IMR-90 (cell line): ENCODE measurements around the gene CRYGN. TPM values are rescaled to one million over a fixed set of nuclear protein-coding genes. Genes with fewer than 3 reads are reported as not detected.

Experiments
- ATAC-seq: fragments of 200-7000 bp; cut with Tn5 transposase; 2 replicates; pipeline ENCODE4 v1.9.1; 2020; ENCODE audit warnings: low read depth, mild to moderate bottlenecking, moderate library complexity
- BruUV-seq: library from RNA; stranded (reverse); fragments of 400-500 nt; replicated peaks from 2 replicates; lab custom pipeline; 2021; lab: Mats Ljungman, UMichigan
- CTCF ChIA-PET: fragments of 300-600 bp; formaldehyde crosslinking; extraction: SDS; loops from one replicate; lab custom pipeline; 2021; ENCODE audit warnings: antibody characterized with exemption; lab: Yijun Ruan, JAX
- POLR2A ChIA-PET: fragments of 300-600 bp; sonication (Branson Sonifier 250); formaldehyde crosslinking; loops from one replicate; lab custom pipeline; 2022; ENCODE audit warnings: antibody characterized with exemption; ENCODE audit not compliant: unreplicated experiment; lab: Charles Lee
- DNase-seq: peaks from one replicate; pipeline ENCODE4 v3.0.0; 2013
- H2AFZ ChIP-seq: replicated peaks from 2 replicates; pipeline ENCODE3; 2013; ENCODE audit warnings: low read length, mild to moderate bottlenecking; ENCODE audit not compliant: poor library complexity
- H2AK5ac ChIP-seq: 2 replicates; pipeline ENCODE4 v1.6.1; 2013; ENCODE audit warnings: low read depth, low read length, inconsistent platforms
- H2AK9ac ChIP-seq: replicated peaks from 2 replicates; pipeline ENCODE3; 2013; ENCODE audit warnings: mild to moderate bottlenecking, low read depth, low read length, moderate library complexity; ENCODE audit not compliant: poor library complexity
- H2BK120ac ChIP-seq: 2 replicates; pipeline ENCODE4 v1.6.1; 2013; ENCODE audit warnings: low read depth, low read length, inconsistent platforms
- H2BK15ac ChIP-seq: 3 replicates; pipeline ENCODE4 v1.6.1; 2013; ENCODE audit warnings: low read depth, low read length, inconsistent platforms
- H2BK20ac ChIP-seq: 2 replicates; pipeline ENCODE4 v1.6.1; 2013; ENCODE audit warnings: low read depth, mild to moderate bottlenecking, inconsistent platforms, low read length, moderate library complexity
- H2BK5ac ChIP-seq: 2 replicates; pipeline ENCODE4 v1.6.1; 2013; ENCODE audit warnings: mild to moderate bottlenecking, low read depth, low read length, inconsistent platforms; ENCODE audit not compliant: poor library complexity, severe bottlenecking
- H3K14ac ChIP-seq: replicated peaks from 2 replicates; pipeline ENCODE4 v1.6.1; 2013; ENCODE audit warnings: low read depth, low read length, inconsistent platforms
- H3K18ac ChIP-seq: 2 replicates; pipeline ENCODE4 v1.6.1; 2013; ENCODE audit warnings: low read depth, low read length, control low read depth
- H3K23ac ChIP-seq: 2 replicates; pipeline ENCODE4 v1.6.1; 2013; ENCODE audit warnings: low read depth, low read length, inconsistent platforms
- H3K27ac ChIP-seq: 2 replicates; pipeline ENCODE4 v1.5.1; 2013; ENCODE audit warnings: mild to moderate bottlenecking, control low read depth, low read length; ENCODE audit not compliant: insufficient read depth
- H3K27me3 ChIP-seq: 2 replicates; pipeline ENCODE4 v1.6.1; 2013; ENCODE audit warnings: low read length; ENCODE audit not compliant: control insufficient read depth, insufficient read depth
- H3K36me3 ChIP-seq: 2 replicates; pipeline ENCODE4 v1.6.1; 2013; ENCODE audit warnings: low read length, mixed read lengths; ENCODE audit not compliant: control insufficient read depth, insufficient read depth
- H3K4ac ChIP-seq: 2 replicates; pipeline ENCODE4 v1.6.1; 2013; ENCODE audit warnings: low read depth, low read length, inconsistent platforms
- H3K4me1 ChIP-seq: 2 replicates; pipeline ENCODE4 v1.6.1; 2013; ENCODE audit warnings: low read length, mixed read lengths; ENCODE audit not compliant: control insufficient read depth, insufficient read depth
- H3K4me2 ChIP-seq: 2 replicates; pipeline ENCODE4 v1.6.1; 2013; ENCODE audit warnings: low read depth, mild to moderate bottlenecking, control low read depth, low read length, moderate library complexity
- H3K4me3 ChIP-seq: 2 replicates; pipeline ENCODE4 v1.5.1; 2013; ENCODE audit warnings: low read depth, mild to moderate bottlenecking, control low read depth, low read length, moderate library complexity; ENCODE audit not compliant: insufficient read depth
- H3K56ac ChIP-seq: 2 replicates; pipeline ENCODE4 v1.6.1; 2013; ENCODE audit warnings: low read length, inconsistent platforms; ENCODE audit not compliant: insufficient read depth; ENCODE audit errors: extremely low read depth
- H3K79me1 ChIP-seq, 2 experiments: 2 replicates each; pipeline ENCODE4 v1.6.1; 2013; ENCODE audit warnings: low read length in 2 of 2, inconsistent platforms in 1 of 2, low read depth in 1 of 2
- H3K9ac ChIP-seq: 2 replicates; pipeline ENCODE4 v1.6.1; 2013; ENCODE audit warnings: low read depth, low read length, control low read depth
- H3K9me1 ChIP-seq: 2 replicates; pipeline ENCODE4 v1.6.1; 2013; ENCODE audit warnings: low read length, inconsistent platforms; ENCODE audit not compliant: insufficient read depth
- H3K9me3 ChIP-seq: 2 replicates; pipeline ENCODE4 v1.6.1; 2013; ENCODE audit warnings: low read length; ENCODE audit not compliant: control insufficient read depth, insufficient read depth
- H4K20me1 ChIP-seq: 2 replicates; pipeline ENCODE4 v1.6.1; 2013; ENCODE audit warnings: low read length, inconsistent platforms; ENCODE audit not compliant: insufficient read depth
- H4K5ac ChIP-seq: 2 replicates; pipeline ENCODE4 v1.6.1; 2013; ENCODE audit warnings: mild to moderate bottlenecking, low read depth, low read length, control low read depth
- H4K8ac ChIP-seq, 2 experiments: 2 replicates each; pipeline ENCODE4 v1.6.1; 2013; ENCODE audit warnings: low read depth in 2 of 2, low read length in 2 of 2, control low read depth in 1 of 2, inconsistent platforms in 1 of 2
- H4K91ac ChIP-seq: 2 replicates; pipeline ENCODE4 v1.6.1; 2013; ENCODE audit warnings: low read depth, low read length, inconsistent platforms; ENCODE audit not compliant: insufficient read depth
- MAFK ChIP-seq: IDR thresholded peaks from 2 replicates; pipeline ENCODE4 v1.6.1; 2012; ENCODE audit warnings: low read depth, low read length, improper control_type of control experiment
- MAZ ChIP-seq: IDR thresholded peaks from 2 replicates; pipeline ENCODE4 v1.6.1; 2012; ENCODE audit warnings: low read depth, mild to moderate bottlenecking, low read length, improper control_type of control experiment, moderate library complexity, borderline replicate concordance
- MXI1 ChIP-seq: IDR thresholded peaks from 2 replicates; pipeline ENCODE4 v1.6.1; 2012; ENCODE audit warnings: low read depth, mild to moderate bottlenecking, low read length, moderate library complexity, borderline replicate concordance
- NFE2L2 ChIP-seq: fragments of 150-350 bp; IDR thresholded peaks from 2 replicates; pipeline ENCODE4 v1.6.1; 2016; ENCODE audit warnings: low read depth, mild to moderate bottlenecking, low read length
- POLR2A ChIP-seq: IDR thresholded peaks from 2 replicates; pipeline ENCODE4 v1.6.1; 2012; ENCODE audit warnings: mild to moderate bottlenecking, low read depth, low read length
- RAD21 ChIP-seq: IDR thresholded peaks from 2 replicates; pipeline ENCODE4 v1.6.1; 2012; ENCODE audit warnings: low read length, improper control_type of control experiment
- RCOR1 ChIP-seq: IDR thresholded peaks from 2 replicates; pipeline ENCODE4 v1.6.1; 2012; ENCODE audit warnings: mild to moderate bottlenecking, low read length, improper control_type of control experiment; ENCODE audit not compliant: insufficient replicate concordance
- WGBS, 2 experiments: methylation state at CpG; one replicate each; pipeline versions ENCODE4 v1.1.5 to v1.1.7; 2013; ENCODE audit warnings: missing lambda C conversion rate in 2 of 2; ENCODE audit not compliant: insufficient read length in 1 of 2; ENCODE audit errors: extremely low coverage in 2 of 2; 5-methylcytosine and 5-hydroxymethylcytosine counted together
- dilution Hi-C: fragments of 300-500 bp; cut with HindIII; formaldehyde crosslinking; loops from one replicate; pipeline ENCODE4 v1.14.3; 2018; ENCODE audit warnings: low sequenced_read_pairs; ENCODE audit not compliant: unreplicated experiment
- in situ Hi-C: fragments of 300-500 bp; cut with MboI; formaldehyde crosslinking; loops from 3 replicates; pipeline ENCODE4 v1.14.3; 2019; ENCODE audit warnings: low sequenced_read_pairs, inconsistent platforms, mixed read lengths
- intact Hi-C: fragments of 100-400 bp; cut with micrococcal nuclease; formaldehyde crosslinking; loops from 2 replicates; pipeline ENCODE4 v1.10.0; 2022
- polyA plus RNA-seq, 3 experiments: library from polyadenylated mRNA; depleted of rRNA; stranded (reverse); fragments of >200 nt; gene quantifications; 2 replicates each; pipeline ENCODE4 v1.2.3, GENCODE V29; 2012; ENCODE audit warnings: low replicate concordance in 1 of 3
- total RNA-seq: library from RNA; depleted of rRNA; stranded (reverse); fragments of >200 nt; gene quantifications from 2 replicates; pipeline ENCODE4 v1.2.3, GENCODE V29; 2012
- TF ChIP-seq, protein P1 (sequence below): fragments of 150-350 bp; IDR thresholded peaks from 2 replicates; pipeline ENCODE4 v1.6.1; 2016; ENCODE audit warnings: low read depth, mild to moderate bottlenecking, low read length, moderate library complexity, borderline replicate concordance
- TF ChIP-seq, protein P2 (sequence below): fragments of 150-350 bp; IDR thresholded peaks from 2 replicates; pipeline ENCODE4 v1.6.1; 2017; ENCODE audit warnings: mild to moderate bottlenecking, antibody characterized with exemption, low read length, low read depth
- TF ChIP-seq, protein P3 (sequence below): conservative IDR thresholded peaks from 2 replicates; pipeline ENCODE4 v1.5.1; 2012; ENCODE audit warnings: mild to moderate bottlenecking, low read depth, low read length, improper control_type of control experiment

Gene CRYGN
- total and polyA plus RNA-seq, 2 of the 4 experiments (the other 2 are of a cell fraction) = not detected

DNA sequence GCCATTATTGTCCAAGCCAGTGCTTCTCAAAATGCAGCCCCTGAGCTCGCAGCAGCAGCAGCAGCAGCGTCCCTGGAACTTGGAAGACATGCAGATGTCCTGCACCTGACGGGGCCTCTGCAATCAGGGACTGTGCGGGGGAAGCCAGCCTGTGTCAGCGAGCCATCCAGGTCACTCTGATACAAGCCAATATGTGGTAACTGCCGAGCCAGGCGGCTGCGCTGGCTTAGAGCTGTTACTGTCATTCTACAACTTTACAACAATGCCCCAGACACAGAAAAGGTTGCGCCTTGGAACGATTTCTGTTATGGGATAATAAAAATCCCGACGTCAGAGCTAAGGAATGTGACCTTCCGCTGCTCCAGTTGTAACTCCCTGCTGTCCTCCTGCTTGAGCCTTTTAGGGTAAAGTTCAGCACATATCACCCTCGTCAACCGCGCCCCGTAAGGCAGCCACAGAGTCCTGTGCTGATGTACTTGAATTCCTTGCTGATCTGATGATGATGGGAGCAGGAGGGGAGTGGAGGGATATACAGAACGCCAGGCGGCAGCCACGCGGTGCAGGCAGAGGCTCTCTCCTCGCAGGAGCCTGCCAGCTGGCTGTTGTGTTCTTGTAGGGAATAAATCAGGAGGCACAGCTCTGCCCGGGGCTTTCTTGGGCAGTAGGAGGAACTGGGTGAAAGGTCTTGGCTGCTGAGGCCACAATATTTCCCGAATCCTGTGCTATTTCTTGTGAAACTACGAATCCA is 20.0 kb upstream of the CRYGN start (continued):
- TF ChIP-seq, protein P1, sequence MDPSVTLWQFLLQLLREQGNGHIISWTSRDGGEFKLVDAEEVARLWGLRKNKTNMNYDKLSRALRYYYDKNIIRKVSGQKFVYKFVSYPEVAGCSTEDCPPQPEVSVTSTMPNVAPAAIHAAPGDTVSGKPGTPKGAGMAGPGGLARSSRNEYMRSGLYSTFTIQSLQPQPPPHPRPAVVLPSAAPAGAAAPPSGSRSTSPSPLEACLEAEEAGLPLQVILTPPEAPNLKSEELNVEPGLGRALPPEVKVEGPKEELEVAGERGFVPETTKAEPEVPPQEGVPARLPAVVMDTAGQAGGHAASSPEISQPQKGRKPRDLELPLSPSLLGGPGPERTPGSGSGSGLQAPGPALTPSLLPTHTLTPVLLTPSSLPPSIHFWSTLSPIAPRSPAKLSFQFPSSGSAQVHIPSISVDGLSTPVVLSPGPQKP = no peak
- 0 out of 2 replicates have a peak, but pooled peaks have one; percentile 25 for TF ChIP-seq MAZ

DNA sequence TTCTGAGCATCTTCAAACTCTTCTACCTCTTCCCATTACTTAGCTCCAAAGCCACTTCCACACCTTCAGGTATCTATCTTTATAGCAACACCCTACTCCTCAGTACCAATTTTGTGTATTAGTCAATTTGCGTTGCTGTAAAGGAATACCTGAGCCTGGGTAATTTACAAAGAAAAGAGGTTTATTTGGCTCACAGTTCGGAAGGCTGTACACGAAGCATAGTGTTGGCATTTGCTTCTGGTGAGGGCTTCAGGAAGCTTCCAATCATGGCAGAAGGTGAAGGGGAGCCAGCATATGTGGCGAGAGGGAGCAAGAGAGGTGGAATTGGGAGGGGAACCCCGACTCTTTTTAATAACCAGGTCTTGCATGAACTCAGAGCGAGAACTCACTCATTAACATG is 17.6 kb upstream of the CRYGN start:
- Histone ChIP-seq H3K79me1 (peaks cover 0 to 10% of the 10 kb centered on the region in 2 experiments; a peak in 1 of 4 replicates), H4K91ac (no peak overlapping the region), H3K18ac (no peak overlapping the region), H3K27me3 (no peaks in the 10 kb centered on the region), H3K9me1 (peaks cover 10% of the 10 kb centered on the region), H4K5ac (no peak overlapping the region), H3K23ac (no peak overlapping the region), H2AK9ac (no peak overlapping the region), H3K9ac (no peak overlapping the region), H3K4me3 (no peak overlapping the region), H3K27ac (no peak overlapping the region), H3K9me3 (peaks cover 5% of the 10 kb centered on the region), H3K4me1 (peaks cover 14% of the 10 kb centered on the region), H2BK5ac (no peak overlapping the region), H3K4me2 (no peak overlapping the region), H3K4ac (no peak overlapping the region), H4K8ac (no peak overlapping the region), H2AK5ac (peak overlapping the region; percentile 12; the same call in 1 of the 2 replicates), H2AFZ (no peak overlapping the region), H3K14ac (no peak overlapping the region), H3K56ac (no peak overlapping the region), H2BK120ac (no peak overlapping the region), H3K36me3 (no peaks in the 10 kb centered on the region), H2BK15ac (no peak overlapping the region), H2BK20ac (no peak overlapping the region), H4K20me1 (no peaks in the 10 kb centered on the region)
- CTCF ChIA-PET = no interaction called here
- POLR2A ChIA-PET = no interaction called here
- WGBS, 2 experiments = 87% methylated on average over 3 of the region's 6 CpGs; no CpG with 5 or more reads in 1 of the 2 experiments
- dilution Hi-C loops = no loop called here
- DNase-seq (no peak), ATAC-seq (no peak)
- intact Hi-C loops = no loop called here
- in situ Hi-C loops = loop anchor here (25.0 kb wide), 1 partner anchor 305 kb away; no protein-coding TSS in a partner anchor
- no TSS peak for BruUV-seq
- no peak for TF ChIP-seq MXI1
- TF ChIP-seq, protein P2, sequence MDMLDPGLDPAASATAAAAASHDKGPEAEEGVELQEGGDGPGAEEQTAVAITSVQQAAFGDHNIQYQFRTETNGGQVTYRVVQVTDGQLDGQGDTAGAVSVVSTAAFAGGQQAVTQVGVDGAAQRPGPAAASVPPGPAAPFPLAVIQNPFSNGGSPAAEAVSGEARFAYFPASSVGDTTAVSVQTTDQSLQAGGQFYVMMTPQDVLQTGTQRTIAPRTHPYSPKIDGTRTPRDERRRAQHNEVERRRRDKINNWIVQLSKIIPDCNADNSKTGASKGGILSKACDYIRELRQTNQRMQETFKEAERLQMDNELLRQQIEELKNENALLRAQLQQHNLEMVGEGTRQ = no peak
- TF ChIP-seq NFE2L2 = no peak
- TF ChIP-seq POLR2A = no peak
- TF ChIP-seq RAD21 = no peak
- no peak for TF ChIP-seq RCOR1
- no peak for TF ChIP-seq MAFK
- TF ChIP-seq, protein P3, sequence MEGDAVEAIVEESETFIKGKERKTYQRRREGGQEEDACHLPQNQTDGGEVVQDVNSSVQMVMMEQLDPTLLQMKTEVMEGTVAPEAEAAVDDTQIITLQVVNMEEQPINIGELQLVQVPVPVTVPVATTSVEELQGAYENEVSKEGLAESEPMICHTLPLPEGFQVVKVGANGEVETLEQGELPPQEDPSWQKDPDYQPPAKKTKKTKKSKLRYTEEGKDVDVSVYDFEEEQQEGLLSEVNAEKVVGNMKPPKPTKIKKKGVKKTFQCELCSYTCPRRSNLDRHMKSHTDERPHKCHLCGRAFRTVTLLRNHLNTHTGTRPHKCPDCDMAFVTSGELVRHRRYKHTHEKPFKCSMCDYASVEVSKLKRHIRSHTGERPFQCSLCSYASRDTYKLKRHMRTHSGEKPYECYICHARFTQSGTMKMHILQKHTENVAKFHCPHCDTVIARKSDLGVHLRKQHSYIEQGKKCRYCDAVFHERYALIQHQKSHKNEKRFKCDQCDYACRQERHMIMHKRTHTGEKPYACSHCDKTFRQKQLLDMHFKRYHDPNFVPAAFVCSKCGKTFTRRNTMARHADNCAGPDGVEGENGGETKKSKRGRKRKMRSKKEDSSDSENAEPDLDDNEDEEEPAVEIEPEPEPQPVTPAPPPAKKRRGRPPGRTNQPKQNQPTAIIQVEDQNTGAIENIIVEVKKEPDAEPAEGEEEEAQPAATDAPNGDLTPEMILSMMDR = no peak
- no peak for TF ChIP-seq MAZ
